ENCODE measurements around the gene PPM1M.
A peak's percentile ranks its signal among the peaks of the same experiment; 100 is the strongest.

Gene PPM1M

GRCh38 chr3:52216585-52217408 lies 28.8 kb upstream of the PPM1M start:
- no peak for DNase-seq

GRCh38 chr3:52217409-52217805 lies 28.2 kb upstream of the PPM1M start:
- DNase-seq = no peak

- no peak for DNase-seq
These were observed 27.5 kb upstream of the PPM1M start for GRCh38 chr3:52218026-52218425.

GRCh38 chr3:52218454-52218853 lies 27.1 kb upstream of the PPM1M start:
- no peak for DNase-seq

GRCh38 chr3:52218937-52219650 lies 26.5 kb upstream of the PPM1M start:
- no peak for DNase-seq

GRCh38 chr3:52220380-52221026 lies 25.1 kb upstream of the PPM1M start:
- peak; percentile 73 for DNase-seq

GRCh38 chr3:52221141-52221562 lies 24.4 kb upstream of the PPM1M start:
- DNase-seq = no peak

GRCh38 chr3:52221563-52222318 lies 23.8 kb upstream of the PPM1M start:
- DNase-seq = no peak

- DNase-seq = no peak
These were observed 23.0 kb upstream of the PPM1M start for GRCh38 chr3:52222319-52223221.

GRCh38 chr3:52223449-52224408 lies 21.8 kb upstream of the PPM1M start:
- DNase-seq = no peak

GRCh38 chr3:52225452-52226228 lies 19.9 kb upstream of the PPM1M start, which contains the start of gene TLR9:
TLR9 (minus strand) TSS chr3:52225645; CDS start chr3:52225529, 116 bp downstream.
- DNase-seq = peak; percentile 61

GRCh38 chr3:52226229-52226817 lies 19.2 kb upstream of the PPM1M start:
- DNase-seq = no peak

- no peak for DNase-seq
These were observed 18.4 kb upstream of the PPM1M start for GRCh38 chr3:52227117-52227516.

- DNase-seq = no peak
These were observed 17.8 kb upstream of the PPM1M start for GRCh38 chr3:52227766-52228165.

- no peak for DNase-seq
These were observed 17.3 kb upstream of the PPM1M start for GRCh38 chr3:52228266-52228665.

- DNase-seq = no peak
These were observed 16.7 kb upstream of the PPM1M start for GRCh38 chr3:52228751-52229291.

GRCh38 chr3:52229656-52230055 lies 15.9 kb upstream of the PPM1M start:
- no peak for DNase-seq

GRCh38 chr3:52230461-52230860 lies 15.1 kb upstream of the PPM1M start:
- no peak for DNase-seq

- no peak for DNase-seq
These were observed 14.6 kb upstream of the PPM1M start for GRCh38 chr3:52230889-52231499.

Measured in GDM1 (cell line).